Fibroblast of peridontal ligament (primary cell): ENCODE data around the gene POU2F3.

ENCODE experiments used
- DNase-seq: peaks from one replicate; pipeline ENCODE4 v3.0.0-alpha.2; 2010; ENCODE audit errors: extremely low read depth

The POU2F3 gene

DNA sequence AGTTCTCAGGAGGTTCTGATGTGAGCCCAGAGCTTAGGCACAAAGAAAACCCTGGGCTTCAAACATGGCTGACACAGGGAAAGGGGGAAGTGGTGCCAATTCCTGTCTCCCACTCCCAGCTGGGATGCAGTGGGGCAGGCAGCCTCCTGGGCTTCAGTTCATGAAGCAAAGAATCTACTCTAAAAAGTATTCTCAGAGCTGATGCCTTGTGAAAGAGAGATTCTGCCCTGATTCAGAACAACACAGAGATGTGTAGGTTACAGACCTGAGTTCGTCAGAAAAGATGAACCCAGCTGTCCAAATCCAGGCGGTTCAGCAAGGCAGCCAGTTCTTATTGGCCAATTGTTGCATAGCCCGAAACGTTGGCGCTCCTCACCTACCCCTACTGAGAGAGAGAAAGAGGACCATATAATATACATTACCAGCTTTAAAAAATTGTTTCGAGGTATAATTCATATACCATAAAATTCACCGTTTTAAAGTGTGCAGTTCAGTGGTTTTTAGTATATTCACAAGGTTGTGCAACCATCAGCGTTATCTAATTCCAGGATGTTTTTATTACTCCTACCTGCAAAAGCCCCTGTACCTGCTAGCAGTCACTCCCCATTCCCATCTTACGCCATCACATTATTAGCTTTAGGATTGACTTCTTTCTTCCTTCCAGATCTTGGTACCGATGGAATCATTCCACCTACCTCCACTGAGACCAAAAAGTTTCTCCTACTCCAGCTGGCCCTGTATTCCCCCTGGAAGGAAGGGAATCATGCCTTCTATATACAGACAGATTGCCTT, 77.9 kb downstream of the POU2F3 start:
- DNase-seq: no peak

DNA sequence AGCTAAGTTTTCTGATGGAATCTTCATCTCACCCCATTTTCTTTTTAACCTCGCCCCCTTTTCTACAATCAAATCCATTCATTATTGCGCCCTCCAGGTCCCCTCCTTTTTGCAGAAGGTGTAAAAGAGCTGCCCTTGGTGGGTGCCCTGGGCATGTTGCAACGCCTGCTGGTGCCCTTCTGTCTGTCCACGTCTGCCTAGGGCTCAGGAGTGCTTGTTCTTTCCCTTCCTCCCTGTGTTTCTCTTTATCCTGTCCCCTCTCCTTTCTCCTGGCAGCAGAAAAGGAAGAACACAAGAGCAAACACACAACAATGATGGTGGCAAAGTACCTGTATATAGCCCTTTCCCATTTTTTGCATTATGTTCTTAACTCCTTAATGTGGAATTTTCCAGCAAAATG, 79.0 kb downstream of the POU2F3 start:
- DNase-seq: no peak

- DNase-seq: peak; percentile 53
Measured at GRCh38 chr11:120324932-120325810, 85.2 kb downstream of the POU2F3 start, which contains the start of gene TLCD5. Gene TLCD5, plus strand, starts transcription at chr11:120325299. Its CDS starts 2,143 bp downstream, at chr11:120327442.

GRCh38 chr11:120326228-120326627, 86.3 kb downstream of the POU2F3 start:
- DNase-seq: peak; percentile 84

GRCh38 chr11:120326845-120327281, 86.9 kb downstream of the POU2F3 start:
- DNase-seq: peak; percentile 36

DNA sequence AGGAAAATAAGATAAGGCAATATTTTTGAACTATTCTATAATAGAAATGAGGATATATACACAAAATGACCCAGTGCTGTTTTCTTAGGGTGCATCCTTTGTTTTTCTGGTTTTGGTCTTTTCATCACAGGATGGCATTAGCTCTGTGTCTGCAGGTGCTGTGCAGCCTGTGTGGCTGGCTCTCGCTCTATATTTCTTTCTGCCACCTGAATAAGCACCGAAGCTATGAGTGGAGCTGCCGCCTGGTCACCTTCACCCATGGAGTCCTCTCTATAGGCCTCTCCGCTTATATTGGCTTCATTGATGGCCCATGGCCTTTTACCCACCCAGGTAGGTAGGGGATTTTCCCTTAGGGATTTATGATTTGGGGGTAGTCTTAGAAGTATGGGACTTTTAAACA, 87.4 kb downstream of the POU2F3 start:
- DNase-seq: no peak

DNA sequence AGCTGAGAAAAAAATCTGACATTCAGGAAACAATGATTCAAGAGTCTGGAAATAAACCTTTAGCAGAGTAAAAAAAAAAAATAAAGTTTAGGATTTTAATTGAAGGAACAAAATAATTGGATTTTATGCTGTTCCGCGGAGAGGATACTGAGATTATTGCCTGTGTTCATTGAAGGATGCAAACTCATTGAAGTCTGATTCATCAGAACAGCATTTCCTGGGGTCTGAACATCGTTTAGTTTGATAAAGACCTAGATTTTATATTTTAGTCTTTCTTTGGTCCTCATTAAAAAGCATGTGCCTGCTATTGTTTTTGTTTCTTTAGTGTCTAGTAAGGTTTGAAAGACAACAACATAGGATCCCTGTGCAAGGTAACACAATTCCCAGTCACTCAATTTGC, 89.6 kb downstream of the POU2F3 start:
- no peak for DNase-seq

DNA sequence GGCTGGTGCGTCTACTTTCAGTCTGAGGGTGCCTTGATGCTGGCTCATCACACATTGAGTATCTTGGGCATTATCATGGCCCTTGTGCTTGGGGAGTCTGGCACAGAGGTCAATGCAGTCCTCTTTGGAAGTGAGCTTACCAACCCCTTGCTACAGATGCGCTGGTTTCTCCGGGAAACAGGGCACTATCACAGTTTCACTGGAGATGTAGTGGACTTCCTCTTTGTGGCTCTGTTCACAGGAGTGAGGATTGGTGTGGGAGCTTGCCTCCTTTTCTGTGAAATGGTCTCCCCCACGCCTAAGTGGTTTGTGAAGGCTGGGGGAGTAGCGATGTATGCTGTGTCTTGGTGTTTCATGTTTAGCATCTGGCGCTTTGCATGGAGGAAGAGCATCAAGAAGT, 90.1 kb downstream of the POU2F3 start:
- no peak for DNase-seq

DNA sequence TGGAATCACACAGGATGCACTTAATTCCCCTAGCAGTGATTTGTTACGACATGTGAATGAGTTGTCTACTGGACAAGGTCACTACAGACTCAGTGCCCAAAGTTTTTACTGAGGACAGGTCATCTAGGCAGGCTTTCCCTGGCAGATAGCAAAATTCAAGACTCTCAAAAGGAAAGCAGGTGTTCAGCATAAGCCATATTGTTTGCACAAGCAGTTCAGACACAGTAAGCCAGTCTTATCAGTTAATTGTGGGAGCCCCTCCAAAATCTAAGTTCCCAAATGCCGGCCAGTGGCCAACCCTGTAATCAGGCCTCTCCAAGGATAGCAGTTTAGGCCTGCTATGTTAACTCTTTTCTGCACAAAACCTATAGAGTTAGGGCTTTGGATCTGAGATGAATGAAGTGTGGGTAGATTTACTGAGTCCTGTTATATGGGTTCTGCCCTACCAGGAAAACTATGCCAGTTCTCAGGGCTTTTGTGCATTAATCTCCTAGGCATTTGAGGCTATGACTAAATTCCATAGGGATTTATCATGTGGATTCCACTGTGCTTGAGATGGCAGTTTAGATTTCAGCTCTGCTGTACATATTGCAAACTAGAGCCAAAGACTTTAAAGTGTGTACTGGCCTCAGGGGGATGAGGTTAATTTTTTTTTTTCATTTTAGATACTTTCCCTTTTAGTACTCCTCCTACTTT, 91.5 kb downstream of the POU2F3 start:
- peak; percentile 96 for DNase-seq

DNA sequence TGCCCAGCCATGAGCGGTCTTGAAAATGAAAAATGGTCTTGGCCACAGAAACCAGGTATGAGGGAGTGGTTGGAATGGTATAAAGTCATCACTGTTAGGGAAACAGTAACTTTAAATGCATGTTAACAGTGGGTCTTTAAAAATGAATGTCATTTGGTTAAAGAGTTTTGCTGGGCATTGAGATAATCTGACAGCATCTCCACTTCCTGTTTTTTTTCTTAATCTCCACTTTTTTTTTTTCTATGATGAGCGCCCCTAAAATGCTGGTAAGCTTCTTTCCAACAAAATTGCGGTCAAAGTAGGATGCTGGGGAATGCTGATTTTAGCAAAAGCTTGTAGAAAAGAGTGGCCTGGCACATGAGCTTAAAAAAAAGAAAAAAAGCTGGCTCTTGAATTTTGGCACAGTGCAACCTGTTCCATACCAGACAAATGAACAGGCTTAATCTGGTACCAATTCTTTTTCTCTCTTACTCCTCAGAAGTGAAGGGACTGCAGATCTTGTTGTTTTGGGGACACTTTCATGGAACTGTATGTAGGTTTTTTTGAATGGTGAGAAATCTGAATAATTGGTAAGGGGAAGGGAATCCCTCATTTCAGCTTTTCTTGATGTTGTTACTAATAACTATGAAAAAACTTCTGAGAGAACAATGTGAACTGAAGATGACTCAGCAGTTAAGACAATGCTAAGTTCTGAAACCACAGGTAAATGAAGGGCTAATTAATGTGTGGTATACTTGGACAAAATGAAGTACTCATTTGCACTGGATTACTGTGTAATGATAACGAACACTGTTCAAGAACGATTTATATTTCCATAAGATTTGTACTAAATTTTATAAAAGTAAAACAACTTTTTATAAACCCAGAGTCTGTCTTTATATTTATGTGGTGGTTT, 93.1 kb downstream of the POU2F3 start:
- DNase-seq: peak; percentile 75

GRCh38 chr11:120333801-120334200, 93.9 kb downstream of the POU2F3 start:
- DNase-seq: no peak

DNA sequence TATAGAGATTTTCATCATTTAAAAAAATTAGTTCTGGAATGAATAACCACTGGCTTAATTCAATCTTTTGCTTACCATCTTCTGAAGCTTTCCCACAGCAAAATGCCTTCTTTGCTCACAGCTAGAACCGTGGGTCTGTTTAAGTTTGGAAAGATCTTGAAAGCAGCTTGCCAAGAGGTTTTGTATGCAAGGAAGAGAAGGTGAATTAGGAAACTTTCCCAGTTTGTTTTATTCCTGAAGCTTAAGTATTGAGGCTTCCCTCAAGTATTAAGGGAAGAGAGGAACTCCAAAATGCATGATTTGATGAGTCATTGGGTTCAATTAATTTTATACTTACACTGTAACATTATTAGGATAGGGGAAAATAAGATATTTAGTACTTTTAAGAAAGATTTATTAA, 94.4 kb downstream of the POU2F3 start:
- DNase-seq: peak; percentile 39

GRCh38 chr11:120334894-120335462, 95.0 kb downstream of the POU2F3 start:
- DNase-seq: peak; percentile 98

- DNase-seq: no peak
Measured at GRCh38 chr11:120335556-120335907, 95.6 kb downstream of the POU2F3 start.

DNA sequence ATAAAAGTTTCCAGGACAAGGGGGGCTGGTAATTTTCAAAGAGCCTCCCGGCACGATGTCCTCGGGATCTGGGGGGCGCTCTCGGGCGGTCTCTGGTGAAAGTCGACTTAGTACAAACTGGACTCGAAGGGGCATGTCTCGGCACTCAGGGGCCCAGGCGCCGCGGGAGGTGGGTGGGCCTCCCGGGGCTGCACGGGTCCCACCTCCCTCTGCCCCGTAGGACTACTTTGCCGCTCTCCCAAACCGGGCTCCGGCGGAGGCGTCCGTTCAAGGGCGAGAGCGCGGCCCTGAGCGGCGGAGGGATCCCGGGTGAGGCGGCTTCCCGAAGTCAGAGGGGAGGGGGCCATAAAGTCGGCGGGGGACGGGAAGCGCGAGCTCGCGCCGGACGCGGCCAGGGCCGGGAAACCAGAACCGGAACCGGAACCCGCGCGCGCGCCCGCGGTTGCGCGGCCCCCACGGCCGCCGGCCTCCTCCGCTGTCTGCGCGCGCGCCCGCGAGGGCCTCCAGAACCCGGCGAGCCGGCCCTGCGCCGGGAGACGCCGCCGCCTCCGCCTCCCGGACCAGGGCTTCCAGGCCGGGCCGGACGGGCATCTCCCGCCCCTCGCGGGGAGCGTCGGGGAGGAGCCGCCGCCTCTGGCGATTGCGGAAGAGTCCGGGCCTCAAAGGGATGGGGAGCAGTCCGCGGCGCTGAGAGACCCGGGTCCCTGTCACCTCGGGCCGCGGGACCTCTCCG, 96.1 kb downstream of the POU2F3 start, which contains the start of gene ARHGEF12:
Gene ARHGEF12 (plus strand): TSS at position 506 of the 733 bp plus-strand sequence. CDS start 831 bp downstream, outside the sequence.
- peak; percentile 95 for DNase-seq

DNA sequence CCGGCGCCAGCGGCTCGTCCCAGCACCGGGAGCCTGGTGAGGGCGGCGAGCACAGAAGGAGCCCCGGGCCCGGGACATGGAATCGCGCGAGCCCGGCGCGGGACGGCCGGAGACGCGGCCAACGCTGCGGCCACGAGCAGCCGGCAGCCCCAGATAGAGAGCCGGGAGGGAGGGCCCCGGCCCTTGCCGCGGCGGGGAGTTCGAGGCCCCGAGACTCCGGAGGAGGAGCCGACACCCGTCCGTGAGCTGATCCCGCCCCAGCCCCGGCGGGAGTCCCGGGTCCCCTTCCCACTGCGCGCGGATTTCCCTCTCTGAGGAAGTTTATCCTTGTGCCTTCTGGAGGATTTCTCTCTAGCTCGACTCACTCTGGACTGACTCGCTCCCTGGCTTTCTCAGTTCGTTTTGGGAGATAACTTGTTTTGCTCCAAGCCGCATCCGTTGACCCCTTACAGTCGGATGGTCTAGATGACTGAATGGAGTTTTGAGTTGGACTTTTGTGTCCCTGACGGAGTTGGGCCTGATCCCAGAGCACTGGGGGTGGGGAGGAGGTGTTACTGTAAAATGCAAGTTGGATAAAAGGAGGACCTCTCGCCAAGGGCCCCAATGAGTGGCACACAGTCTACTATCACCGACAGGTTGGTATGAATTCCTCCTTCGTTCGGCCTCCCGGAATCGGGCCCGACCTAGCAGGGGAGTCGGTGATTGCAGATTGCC, 96.9 kb downstream of the POU2F3 start:
- DNase-seq: peak; percentile 33

- DNase-seq: peak; percentile 36
Measured at GRCh38 chr11:120337355-120338106, 97.6 kb downstream of the POU2F3 start.

DNA sequence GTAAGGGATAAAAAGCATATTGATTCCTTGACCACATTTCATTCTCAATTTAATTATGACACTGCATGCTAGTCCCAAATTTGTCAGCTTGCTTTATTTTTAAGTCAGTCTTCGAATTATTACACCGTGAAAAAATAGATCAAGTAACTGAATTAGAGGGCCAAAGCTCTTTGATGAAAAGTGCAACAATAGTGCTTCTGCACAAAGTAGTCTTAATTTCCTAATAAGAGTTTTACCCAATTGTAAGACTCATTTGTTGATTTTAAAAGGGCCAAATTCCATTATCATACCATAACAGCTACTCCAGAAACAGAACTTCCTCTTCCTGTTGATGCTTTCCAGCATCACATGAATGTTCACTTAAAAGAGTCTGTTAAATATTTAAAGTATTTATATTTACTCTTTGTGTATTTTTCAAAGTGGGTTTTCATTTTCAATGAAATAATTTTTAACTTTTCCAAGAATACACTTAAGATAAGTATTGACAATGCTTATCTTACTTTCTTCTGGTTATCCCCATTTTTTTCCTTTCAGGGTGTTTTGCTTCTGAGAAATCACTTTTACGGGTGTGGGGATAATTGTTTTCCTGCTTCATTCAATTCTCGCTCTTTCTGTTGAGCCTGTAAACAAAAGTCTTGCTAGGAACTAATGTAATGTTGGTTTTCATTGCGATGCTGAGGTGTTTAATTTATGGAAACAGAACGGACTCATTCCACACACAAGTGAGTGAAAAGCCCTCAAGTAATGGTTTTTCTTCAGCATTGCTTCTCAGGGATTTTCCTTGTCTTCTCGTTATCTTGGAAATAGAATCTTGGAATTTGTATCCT, 98.4 kb downstream of the POU2F3 start:
- DNase-seq: peak; percentile 51
